ENCODE measurements around the gene LAT.
"Not testable (repeated sequence)": the region's sequence is repeated elsewhere in the genome, so short reads cannot be mapped to it uniquely, and the experiment has no call there.

GRCh38 chr16:29004496-29005139, 19.8 kb downstream of the LAT start:
- TF ChIP-seq ZNF274 (IDR thresholded peaks at IDR 0.05; ENCODE audit: low read depth, low read length); YY1 (IDR thresholded peaks at IDR 0.05; ENCODE audit: insufficient read depth, insufficient read length); SUZ12 (IDR thresholded peaks at IDR 0.05; ENCODE audit: extremely low read depth, insufficient read depth, insufficient read length): not testable (repeated sequence)
